HG02610 (cell line): Measurements from ENCODE around the gene TARBP1.
A peak's percentile ranks its signal among the peaks of the same experiment; 100 is the strongest.
"Not testable (repeated sequence)": the region's sequence is repeated elsewhere in the genome, so short reads cannot be mapped to it uniquely, and the experiment has no call there.

ENCODE experiments used
- ATAC-seq: cut with Tn5 transposase; IDR thresholded peaks from one replicate; pipeline ENCODE4 v1.9.1; 2021; ENCODE audit warnings: mild to moderate bottlenecking, moderate library complexity; ENCODE audit not compliant: unreplicated experiment

Gene TARBP1

DNA sequence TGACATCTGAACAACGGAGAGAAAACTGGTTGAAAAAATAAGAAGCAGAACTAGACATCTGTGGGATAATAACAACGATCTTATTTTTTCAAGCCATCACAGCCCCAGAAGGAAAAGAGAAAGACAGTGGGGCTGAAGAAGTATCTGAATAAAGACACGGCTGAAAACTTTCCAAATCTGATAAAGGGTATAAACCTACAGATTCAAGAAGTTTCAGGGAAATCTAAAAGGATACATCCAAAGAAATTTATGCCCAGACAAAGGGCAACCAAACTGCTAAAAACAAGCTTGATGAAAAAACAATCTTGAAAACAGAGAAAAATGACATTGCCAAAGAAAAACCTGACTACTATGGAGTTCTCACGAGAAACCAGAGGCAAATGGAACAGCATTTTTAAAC lies 40.4 kb downstream of the TARBP1 start:
- no peak for ATAC-seq

DNA sequence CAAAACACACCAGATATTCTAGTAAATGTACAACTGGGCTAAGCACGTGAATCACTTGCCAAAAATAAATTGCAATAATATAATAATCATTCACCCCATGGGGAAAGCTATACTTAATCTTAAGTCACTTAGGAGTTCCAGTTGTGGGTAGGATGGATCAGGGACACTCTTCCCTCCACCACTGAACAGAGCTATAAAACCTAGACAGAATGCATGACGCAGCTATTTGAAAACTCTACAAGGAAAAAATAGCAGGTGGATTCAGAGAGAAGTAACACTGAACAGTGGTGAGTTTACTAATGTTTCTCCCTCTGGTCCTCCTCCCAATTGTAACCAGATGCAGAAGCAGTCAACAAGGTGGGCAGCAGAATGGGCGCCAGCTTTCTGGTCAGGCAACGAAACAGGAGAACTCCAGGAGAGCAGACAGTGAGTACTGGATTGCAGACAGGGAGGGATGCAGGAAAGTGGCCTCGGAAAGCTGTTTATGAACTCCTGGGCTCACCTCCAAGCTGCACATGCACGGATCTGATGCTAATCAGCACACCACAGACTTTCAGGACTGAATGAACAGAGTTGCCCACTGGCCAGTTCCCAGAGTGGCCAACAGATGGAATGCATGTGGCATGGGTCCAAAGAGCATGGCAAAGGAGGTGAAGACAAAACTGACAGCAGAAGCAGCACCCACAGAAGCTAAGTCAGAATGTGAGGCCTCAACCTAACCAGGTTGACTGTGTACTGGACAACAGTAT lies 41.4 kb downstream of the TARBP1 start:
- ATAC-seq, result no peak

DNA sequence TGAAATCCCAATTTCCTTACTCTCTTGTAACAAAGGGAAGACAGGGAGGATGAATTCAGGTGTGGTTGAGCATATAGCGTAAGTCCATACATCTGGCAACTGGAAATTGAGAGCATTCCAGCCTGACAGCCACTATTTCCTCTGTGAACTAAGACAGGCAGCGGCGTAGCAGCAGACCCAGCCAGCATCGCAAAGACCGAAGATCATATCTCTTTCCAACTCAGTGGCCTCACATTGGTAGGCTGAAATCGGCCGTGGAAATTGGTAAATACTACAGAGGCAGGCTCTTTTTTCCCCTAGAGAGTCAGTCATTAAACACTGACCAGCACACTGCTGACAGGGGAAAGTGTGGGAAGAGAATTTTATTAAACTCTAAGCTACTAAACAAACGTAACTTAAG lies 43.4 kb downstream of the TARBP1 start:
- no peak for ATAC-seq

DNA sequence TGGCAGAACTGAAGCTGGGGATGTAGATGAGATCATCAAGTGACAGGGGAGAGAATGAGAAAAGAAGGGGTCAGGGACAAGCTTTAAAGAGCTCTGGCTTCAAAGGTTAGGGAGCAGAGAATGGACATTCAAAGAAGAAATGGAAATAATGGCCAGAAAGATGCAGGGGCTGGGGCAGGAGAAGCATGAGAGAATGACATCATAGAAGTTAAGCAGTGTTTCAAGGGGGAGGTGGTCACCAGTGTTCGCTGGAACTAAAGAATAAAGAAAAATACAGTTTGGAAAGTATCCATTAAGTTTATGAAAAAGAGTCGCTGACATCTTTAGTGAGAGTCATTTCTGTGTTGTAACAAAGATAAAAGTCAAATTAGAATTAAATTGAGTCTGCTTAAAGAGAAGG lies 44.3 kb downstream of the TARBP1 start:
- no peak for ATAC-seq

DNA sequence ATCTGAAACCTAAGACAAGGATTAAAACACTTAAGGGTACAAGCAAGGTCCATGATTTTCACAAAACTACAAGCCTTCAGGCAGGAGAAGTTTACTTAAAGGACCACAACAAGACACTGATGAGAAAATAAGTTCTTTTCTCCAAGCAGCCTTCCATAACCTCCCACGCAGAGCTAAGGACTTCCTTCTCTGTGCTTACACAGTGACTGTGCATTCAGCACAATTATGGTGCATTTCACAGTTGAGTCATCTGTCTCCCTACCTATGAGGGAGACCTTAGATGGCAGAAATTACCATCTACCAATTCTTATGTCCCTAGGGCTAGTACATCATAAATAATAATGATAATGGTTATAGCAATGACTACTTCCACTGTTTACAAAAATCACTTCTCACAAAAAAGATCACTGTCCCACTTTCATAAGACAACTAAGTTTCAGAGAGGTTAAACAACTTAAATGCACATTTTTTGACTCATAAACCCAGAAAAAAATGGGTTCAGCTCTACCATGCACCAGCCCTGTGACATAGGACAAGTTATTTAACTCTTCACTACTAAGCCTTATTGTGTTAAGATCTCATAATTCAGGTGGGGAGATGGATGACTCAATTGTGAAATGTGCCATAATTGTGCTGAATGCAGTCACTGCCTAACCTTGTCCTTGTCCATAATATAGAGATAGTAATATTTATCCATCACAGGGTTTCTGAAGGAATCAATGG lies 45.3 kb downstream of the TARBP1 start:
- peak; percentile 85 for ATAC-seq

DNA sequence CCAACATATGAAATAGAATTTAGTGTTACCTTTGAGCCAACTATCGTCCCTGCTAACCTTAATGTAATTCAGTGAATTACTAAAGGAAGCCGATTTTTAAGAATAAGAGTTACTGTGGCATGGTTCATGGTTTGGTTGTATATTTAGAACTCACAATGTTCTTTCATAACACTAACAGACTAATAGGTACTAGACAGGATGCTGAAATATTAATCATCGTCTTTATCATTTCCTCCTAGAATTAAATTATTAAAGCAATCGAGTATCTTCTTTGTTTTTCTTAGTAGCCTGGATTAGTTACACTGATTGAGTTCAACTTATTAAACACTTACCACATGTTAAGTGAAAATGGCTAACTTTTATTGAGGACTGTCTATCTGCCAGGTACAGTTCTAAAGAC lies 47.7 kb downstream of the TARBP1 start:
- ATAC-seq, result no peak

DNA sequence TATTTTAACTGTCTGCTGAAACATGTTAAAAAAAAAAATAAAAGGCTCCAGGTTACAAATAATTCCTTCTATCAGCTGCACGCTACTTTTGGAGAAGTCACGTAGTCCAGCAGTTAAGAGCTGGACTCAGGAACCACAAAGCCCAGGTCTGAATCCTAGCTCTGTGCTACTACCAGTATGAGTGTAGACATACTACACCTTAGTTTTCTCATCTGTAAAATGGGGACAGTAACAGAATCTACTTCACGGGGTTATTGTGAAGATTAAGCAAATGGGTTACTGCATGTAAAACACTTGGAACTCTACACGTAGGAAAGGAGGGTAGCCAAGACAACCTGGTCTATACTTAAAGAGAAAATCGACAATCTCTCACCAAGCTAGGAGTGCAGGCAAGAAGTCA lies 48.3 kb downstream of the TARBP1 start:
- ATAC-seq, result no peak

DNA sequence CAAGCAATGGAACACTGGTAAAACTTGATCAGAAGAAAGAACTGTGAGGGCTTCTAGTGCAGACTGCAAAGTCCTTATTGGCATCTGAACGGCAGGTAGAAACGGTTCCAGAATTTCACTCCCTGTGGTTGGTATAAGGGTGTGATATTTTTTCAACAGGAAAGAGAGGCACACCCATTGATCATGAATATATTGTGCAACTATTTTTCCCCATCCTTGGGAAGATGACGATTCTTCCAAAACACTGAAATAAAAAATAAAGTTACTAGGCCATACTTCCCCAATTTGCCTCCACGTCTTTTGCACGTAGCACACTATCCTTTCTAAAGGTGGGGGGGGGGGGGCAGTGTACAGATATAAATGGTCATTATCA lies 49.6 kb downstream of the TARBP1 start:
- ATAC-seq, result no peak

DNA sequence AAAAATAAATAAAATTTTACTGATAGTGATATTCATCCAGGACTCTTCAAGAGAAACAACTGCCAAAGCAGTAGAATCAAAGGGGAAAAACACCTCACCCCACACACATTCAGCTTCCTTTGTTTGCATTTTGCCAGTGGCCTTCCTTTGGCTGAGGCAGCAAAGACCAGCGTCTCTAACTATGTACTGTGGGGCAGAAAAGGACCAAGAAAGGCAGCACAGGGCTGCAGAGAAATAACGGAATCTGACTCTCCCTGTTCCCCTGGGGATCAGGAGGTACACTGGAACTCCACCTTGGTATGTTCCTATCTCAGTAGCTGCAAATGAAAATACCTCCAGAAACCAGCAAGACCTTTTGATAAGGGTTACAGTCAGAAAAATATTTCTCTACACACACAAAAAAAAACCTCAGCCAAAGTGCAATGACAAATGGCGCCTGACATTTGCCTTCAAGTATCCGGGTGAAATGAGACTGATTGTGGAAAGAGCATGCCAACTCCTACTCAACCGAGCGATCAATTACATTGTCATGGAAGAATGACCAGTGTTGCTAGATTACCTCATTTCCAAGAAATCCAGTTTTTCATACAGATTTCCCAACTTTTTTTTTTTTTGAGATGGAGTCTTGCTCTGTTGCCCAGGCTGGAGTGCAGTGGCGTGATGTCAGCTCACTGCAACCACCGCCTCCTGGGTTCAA lies 50.9 kb downstream of the TARBP1 start:
- no peak for ATAC-seq

DNA sequence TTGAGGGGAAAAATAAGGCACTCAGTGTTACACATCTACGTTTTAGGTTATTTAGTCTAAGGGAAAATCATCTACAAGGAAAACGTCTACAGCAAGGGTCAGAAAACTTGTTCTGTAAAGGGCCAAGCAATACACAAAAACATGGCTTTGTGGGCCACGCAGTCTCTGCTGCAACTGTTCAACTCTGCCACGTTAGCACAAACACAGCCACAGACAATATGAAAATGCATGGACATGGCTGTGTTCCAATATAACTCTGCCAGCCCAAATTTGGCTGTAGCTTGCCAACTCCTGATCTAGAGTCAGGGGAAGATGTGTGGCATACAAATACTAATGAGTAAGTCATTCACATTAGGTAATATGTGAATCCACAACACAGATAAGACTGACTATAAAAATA lies 65.0 kb downstream of the TARBP1 start:
- ATAC-seq, result no peak

DNA sequence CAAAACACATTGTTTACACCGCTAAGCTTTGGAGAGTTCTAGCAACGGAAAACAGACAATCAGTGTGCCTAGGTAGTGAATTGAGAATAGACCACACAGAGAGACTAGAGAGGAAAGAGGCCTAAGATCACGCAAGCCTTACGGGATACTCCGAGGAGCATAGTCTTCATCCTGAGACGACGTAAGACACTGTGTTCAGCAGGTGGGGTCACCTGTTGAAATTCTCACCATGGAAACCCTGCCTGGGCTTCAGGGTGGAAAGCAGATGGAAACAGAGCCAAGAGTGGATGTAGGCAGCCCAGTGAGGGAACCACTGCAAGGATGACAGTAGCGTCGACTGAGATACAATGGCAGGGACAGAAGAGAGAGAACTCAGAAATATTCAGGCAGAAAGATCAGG lies 65.5 kb downstream of the TARBP1 start:
- no peak for ATAC-seq

DNA sequence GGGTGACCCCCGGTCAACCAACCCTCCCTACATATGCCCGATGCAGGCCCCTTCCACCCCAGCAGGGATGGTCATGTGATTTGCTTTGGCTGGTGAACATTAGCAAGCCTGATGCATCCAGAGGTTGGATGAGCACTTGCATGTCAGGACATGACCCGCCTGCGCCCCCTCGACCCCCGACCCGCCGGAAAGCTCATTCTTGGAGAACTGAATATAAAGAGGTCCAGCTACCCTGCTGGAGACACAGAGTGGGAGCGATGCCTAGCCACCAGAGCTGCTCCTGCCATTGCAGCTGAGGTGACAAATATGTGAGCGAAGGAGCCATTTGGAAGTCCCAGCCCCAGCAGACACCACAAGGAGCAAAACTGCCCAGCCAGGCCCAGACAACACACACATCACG lies 66.1 kb downstream of the TARBP1 start:
- ATAC-seq, result no peak

DNA sequence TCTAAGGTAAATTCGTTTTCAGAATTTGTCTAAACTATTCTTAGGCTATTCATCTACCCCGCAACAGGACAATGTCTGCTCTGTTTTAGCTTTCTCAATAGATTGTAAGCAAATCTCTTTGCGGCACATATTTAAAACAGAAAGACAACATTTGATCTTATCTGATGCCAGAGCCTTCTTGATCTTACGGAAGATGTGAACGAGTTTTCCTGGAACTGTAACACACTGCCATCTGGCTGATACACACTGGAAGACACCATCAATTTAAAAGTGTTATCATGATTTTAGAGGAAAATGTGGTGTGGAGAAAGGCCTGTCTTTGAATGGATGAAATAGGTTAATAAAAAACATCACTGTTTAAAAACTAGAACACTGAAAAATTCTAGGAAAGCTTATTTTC lies 69.7 kb downstream of the TARBP1 start:
- no peak for ATAC-seq

DNA sequence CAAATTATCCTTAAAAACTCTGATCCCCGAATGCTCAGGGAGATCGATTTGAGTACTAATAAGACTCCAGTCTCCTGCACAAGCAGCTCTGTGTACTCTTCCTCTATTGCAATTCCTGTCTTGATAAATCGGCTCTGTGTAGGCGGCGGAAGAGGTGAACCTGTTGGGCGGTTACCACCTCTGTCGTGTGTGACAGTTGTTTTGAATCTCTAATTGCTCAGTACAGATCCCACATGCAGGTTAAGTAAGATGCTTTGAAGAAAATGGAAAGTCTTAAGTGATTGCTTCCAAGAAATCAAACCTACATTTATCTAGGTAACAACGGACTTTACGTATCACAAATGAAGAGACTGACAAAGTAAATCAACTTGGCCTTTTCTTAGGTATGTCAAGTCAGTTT lies 70.2 kb downstream of the TARBP1 start:
- no peak for ATAC-seq

DNA sequence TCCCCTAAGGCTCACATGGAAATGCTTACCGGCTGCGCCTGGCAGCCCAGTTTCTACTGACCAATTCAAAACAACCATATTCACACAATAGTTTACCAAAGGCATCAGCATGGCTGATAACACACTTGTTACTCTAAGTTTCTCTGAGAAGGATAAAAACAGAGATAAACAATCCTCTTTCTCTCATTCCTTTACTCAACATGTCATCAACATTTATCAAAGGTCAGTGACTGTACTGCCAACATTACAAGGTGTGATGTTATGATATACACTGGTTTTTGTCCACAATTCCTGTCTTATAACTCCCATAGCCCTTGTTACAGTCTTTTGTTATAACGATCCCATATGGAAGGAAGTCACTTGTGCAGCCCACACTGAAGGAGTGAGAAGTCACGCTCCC lies 72.1 kb downstream of the TARBP1 start:
- ATAC-seq, result no peak

DNA sequence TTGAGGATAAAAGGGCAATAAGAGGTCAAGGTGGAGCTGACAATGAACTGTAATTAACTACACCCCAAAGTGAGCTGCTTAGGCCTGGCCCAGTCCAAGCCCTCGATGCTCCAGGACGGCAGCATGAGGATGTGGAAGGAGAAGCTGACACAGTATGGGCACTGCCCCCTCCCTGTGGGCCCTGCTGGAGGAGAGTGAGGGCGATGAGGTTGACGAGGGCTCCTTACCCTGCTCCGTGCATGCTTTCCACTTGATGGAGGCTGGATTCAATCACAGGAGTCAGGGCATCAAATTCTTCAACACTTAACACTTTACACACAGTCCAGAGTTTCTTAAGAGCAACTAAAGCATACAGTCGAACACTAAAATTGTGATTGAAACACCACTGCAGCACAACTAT lies 73.3 kb downstream of the TARBP1 start:
- ATAC-seq, result no peak

DNA sequence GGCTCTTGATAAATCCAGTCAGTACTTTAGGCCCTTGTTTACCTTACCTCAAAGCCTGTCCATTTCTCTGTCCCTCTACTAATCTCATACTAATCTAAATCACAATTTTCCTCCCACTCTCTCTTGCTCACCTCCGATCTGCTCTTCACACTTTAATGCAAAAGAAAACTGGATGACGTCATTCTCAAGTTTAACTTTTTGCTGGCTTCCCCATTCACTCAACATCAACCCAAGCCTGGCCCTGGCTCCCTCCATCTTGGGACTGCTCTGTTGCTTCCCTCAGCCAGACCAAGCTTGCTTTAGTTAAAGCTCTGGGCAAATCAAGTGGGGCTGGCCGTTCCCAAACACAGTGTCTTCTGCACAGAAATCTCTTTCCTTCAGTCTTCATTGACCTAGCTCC lies 76.0 kb downstream of the TARBP1 start:
- ATAC-seq, result no peak

DNA sequence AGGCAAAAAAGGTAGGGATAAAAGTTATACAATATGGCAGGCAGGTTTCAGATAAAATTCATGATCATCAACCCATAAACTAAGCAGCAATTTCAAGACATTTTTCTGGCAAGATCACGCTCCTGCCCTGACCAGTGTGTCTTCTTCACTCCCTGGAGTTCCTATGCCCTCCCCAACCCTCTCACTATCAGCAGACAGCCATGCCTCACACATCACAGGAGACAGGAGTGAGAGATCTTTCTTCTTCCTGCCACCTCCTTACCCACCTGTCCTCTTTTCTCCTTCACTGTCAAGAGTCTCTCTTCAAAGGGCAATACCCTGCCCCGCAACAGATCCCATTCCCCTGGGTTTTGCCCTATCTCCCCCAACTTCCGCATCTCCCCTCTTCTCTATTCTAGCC lies 77.3 kb downstream of the TARBP1 start:
- ATAC-seq, result no peak

DNA sequence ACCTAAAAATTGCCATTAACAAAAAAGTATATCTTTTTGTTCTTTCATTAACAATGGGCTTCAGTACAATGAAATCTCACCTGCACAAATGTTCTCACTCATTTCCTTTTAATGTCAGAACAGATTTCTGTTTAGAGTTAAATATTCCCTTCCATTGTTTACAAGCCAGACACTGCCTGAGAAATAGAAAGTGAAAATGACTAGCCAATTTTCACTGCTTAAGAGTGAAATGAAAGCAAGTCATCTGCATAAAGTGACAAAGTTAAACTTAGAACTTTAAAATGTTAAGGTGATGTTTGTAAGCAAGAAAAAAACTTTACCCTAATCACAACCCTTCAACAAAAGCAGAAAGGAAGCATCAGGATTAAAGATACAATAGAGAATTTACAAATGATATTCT lies 78.2 kb downstream of the TARBP1 start:
- ATAC-seq, result no peak

DNA sequence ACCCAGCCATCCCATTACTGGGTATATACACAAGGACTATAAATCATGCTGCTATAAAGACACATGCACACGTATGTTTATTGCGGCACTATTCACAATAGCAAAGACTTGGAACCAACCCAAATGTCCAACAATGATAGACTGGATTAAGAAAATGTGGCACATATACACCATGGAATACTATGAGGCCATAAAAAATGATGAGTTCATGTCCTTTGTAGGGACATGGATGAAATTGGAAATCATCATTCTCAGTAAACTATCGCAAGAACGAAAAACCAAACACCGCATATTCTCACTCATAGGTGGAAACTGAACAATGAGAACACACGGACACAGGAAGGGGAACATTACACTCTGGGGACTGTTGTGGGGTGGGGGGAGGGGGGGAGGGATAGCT lies 79.5 kb downstream of the TARBP1 start:
- ATAC-seq, result not testable (repeated sequence)

DNA sequence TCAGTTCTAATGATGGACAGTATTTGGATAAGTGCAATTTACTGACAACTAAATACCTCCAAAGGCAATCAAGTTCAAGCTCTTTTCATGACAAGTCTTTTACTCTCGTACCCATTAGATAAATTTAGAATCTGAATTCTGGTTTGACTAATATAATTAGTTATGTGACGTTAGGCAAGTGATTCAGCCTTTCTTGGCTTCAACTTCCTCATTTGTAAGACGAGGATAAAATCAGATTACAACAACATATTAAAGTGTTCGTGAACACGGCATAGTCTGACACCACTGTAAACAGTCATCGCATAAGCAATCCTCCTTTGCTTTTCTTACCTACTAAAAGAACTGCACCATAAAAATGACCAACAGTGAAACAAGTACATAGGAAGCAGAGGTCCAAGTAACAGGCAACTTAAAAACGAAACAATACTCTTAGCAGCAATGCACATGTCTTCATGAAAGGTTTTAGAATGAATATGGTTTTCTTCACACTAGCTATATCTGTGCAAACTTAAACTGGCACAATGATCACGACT lies 80.1 kb downstream of the TARBP1 start:
- peak; percentile 65 for ATAC-seq

DNA sequence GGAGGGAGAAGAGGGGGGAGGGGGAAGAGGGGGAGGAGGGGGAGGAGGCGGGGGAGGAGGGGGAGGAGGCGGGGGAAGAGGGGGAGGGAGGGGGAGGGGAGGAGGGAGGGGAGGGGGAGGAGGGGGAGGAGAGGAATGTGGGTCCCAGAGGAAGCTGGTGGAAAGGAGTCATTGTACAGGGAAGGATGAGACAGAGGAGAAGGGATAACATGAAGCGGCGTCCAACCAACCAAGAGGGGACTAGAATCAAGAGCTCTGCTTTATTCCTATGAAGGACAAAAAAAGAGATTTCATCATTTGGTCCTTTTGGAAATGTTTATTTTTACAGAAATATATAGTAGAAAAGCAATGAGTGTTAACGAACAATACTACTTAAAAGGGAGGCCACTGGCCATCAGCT lies 81.2 kb downstream of the TARBP1 start:
- no peak for ATAC-seq
